GF-D8 (cell line): ENCODE results near the gene EZH1.
"Not testable (repeated sequence)": the region's sequence is repeated elsewhere in the genome, so short reads cannot be mapped to it uniquely, and the experiment has no call there.

Experiments
- DNase-seq: peaks from one replicate; lab custom pipeline; 2025; lab: John Stamatoyannopoulos, UW

Gene EZH1

DNA sequence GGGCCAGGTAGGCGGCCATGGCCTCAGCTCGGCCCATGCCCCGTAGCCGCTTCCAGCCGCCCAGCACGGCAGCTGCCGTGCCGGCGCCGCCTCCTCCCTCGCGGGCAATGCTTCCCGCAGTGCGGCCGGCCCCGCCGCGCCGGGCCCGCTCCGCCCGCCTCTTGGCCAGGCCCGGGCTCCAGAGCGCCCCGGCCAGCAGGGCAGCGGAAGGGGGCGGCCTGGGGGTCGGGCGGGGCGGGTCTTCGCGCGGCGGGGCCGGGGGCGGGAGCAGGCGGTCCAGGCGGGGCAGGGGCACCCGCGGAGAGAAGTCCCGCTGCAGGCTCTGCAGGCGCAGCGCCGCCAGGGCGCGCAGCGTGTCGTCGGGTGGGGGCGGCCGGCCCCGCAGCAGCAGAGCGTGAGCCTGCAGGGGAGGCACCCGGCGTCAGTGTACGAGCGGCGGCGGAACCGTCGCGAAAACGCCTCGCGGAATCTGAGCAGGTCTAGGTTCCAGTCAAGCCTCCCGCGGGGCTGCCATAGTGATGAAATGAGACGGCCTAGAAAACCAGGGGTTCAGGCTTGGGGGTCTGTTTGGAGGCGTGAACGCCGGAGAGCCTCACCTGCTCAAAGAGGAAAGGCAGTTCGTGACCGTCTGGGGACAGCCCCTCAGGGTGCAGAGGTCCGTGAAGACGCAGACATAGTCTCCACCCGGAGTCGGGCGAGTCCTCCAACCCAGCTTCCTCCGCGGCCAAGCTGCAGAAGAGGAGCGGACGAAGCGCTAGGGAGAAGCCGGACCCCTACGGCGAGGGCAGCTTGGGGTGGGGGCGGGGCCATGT lies 74.7 kb downstream of the EZH1 start:
- DNase-seq, result no peak

DNA sequence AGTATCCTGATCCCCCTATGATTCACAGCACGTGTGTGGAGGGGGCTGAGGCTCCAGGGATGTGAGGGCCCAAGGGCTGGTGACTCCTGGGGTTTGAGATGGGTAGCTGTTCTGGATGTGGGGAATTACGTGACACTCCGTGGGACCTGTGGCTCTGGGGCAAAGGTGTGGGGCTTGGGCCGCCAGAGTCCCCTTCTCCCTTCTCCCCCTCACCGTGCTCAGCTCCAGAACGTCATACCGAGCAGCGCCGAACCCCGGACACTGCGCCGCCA lies 75.2 kb downstream of the EZH1 start:
- DNase-seq, result no peak

DNA sequence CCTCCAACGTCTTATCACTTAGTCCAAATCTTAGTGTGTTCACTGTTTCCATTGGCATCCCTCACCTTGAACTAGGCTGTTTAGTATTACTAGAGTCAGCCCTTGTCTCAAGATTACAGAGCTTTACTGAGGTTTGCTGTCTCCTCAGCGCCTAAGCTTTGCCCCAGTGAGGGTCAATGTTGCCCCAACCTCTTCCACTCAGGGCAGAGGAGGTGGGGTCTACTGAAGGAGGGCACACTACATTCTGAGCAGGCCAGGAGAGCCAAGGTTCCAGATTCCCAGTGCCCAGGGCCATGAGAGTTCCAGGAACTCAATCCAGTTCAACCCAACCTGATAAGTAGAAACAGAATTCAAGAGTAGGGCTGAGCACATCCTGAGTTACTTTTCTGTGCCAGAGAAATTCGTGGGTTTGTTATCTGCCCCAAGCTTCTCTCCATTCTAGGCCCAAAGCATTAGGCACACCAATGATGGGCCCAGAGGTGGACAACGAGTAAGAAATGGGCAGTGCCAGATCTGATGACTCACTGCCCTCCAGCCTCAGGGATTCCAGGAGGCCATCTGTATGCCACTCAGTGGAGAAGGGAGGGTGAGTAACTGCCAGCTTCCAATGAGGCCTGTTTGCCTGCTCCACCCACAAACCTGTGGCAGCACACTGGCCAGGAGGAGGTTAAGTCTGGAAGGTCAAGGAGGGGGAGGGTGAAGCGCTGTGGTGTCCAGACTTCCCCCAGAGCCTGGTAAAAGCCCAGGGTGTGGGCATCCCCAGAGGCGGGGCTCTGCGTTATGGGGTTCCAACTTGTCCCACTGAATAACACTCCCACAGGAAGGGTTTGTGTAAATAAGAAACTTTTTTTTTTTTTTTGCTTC lies 77.5 kb downstream of the EZH1 start:
- DNase-seq, result no peak

DNA sequence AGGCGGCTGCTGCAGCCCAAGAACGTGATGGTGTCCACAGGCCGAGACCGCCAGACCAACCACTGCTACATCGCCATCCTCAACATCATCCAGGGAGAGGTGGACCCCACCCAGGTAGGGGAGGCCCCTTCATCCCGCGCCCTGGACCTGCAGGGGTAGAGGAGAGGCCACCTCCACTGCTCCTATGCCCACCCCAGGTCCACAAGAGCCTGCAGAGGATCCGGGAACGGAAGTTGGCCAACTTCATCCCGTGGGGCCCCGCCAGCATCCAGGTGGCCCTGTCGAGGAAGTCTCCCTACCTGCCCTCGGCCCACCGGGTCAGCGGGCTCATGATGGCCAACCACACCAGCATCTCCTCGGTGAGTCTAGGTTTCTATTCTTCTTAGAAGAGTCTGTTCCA lies 78.7 kb downstream of the EZH1 start:
- not testable (repeated sequence) for DNase-seq

DNA sequence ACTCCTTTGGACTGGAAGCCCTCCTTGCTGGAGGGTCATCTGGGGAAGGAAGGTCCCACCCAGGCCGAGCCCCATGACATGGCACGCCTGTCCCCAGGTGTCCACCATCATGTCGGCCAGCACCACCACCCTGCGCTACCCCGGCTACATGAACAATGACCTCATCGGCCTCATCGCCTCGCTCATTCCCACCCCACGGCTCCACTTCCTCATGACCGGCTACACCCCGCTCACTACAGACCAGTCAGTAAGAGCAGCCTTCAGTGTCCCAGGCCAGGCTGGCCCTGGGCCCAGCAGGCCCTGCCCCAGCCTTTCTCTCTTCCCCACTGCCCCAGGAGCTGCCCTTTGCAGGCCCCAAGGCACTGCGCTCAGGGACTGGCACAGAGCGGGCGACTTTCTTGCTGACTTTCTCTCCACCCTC lies 79.2 kb downstream of the EZH1 start:
- no peak for DNase-seq

DNA sequence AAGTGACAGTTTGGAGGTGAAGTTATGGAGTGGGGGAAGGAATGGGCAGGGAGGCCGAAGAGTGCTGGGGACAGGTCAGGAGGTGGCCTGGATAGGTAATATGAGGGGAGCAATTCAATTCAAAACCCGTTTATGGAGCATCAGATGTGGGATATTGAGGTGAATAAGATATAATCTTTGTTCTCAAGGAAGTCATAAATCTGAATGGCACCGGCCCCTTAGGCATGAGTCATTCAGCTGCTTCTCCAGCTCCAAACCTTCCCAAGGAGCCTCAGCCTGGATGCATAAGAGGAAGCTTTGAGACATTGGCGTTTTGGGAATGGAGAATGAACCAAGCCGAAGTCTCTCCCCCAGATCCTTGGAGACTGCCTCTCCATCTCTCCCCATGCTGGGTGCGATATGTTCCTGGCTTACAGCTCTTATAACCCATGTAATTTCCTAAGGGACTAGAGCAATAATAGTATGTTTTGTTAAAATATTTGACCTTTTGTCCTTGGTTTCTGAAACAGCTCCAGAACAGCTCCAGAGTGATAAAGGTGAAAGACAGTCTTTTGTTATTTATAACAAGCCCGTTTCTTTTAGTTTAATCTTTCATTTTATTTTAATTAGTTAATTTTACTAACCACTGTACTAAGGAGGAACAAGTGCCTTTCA lies 84.0 kb downstream of the EZH1 start:
- DNase-seq, result no peak

DNA sequence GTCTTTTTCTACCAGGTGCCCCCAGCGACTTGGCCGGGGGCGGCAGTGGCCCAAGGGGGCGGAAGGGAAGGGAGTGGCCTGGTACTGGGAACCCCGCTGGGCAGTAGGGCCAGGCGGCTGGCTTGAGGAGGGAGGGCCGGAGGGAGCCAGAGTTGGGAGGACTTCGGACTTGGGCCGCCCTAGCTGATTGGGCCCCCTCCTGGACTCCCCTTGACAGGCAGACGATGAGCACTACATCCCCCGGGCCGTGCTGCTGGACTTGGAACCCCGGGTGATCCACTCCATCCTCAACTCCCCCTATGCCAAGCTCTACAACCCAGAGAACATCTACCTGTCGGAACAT lies 84.9 kb downstream of the EZH1 start:
- not testable (repeated sequence) for DNase-seq

DNA sequence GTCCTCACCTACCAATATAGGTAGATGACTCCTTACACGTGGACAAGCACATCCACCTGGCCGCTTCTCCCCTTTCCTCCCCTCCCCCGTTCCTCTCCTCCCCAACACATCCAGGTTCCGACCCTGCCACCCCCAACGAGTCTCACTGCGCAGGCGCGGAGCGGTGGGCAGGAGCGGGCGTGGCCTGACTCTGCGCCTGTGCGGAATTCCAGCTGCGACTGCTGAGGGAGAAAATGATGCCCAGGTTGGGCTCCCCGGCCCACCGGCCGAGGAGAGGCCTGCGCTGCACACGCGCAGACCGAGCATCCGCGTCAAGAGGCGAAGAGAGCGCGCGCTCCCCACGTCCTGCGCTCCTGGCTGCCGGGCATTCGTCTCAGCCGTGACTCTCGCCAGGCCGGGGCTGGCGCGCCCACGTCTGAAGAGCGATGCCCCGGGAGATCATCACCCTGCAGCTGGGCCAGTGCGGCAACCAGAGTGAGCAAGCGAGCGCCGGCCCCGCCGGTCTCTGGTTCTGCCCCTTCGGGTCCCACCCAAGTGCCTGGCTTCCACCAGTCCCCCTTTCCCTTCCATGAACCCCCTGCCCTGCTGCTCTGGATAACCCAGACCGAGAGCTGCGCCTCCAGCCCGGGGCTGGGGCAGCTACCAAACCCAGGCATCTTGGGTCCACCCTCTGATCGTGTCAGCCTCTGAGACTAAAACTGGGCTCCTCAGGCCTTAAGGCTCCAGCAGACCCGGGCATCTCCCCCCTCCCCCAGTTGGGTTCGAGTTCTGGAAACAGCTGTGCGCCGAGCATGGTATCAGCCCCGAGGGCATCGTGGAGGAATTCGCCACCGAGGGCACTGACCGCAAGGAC lies 85.5 kb downstream of the EZH1 start, which contains the start of gene TUBG2:
Gene TUBG2, plus strand, starts transcription at position 206 of the 853 bp plus-strand sequence. Its CDS starts 220 bp downstream, at position 426.
- no peak for DNase-seq

DNA sequence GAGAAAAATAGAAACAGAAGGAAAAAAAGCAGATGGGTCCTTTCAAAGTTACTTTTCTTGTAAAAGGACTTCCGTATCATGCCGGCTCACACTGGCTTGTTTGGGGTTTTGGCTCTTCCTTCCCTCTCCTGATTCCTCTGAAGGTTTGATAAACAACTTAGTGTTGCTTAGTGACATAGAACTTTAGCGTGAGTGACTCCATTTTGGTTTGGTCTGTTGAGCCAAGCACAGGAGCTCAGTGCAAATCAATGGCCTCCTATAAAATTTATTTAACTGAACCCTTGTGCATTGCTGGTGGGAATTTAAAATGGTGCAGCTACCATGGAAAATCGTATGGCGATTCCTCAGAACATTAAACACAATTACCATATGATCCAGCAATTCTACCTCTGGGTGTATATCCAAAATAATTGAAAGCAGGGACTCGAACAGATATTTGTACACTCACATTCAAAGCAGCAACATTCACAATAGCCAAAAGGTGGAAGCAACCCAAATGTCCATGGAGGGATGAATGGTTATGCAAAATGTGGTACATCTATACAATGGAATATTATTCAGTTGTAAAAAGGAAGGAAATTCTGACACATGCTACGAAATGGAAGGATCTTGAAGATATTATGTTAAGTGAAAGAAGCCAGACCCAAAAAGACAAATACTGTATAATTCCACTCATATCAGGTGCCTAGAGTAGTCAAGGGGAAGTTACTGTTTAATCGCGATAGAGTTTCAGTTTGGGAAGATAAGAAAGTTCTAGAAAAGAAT lies 86.8 kb downstream of the EZH1 start:
- no peak for DNase-seq

DNA sequence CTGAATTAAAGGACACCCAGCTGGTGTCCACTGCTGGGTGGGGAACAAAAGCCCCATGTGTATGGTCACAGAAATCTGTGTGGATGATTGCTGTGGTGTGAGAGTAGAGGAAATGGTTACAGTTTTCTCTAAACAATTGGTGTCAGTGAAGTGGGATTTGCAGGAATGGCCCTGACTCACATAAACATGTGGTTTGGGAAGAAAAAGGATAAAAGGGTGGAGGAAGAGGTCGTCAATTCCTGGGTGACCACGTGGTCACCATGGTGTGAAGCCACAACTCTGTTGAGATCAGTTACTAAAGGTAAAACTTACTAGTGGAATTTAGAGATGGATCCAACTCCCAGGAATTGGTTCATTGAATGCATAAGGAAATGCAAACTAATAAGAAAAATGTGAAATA lies 89.3 kb downstream of the EZH1 start:
- no peak for DNase-seq

DNA sequence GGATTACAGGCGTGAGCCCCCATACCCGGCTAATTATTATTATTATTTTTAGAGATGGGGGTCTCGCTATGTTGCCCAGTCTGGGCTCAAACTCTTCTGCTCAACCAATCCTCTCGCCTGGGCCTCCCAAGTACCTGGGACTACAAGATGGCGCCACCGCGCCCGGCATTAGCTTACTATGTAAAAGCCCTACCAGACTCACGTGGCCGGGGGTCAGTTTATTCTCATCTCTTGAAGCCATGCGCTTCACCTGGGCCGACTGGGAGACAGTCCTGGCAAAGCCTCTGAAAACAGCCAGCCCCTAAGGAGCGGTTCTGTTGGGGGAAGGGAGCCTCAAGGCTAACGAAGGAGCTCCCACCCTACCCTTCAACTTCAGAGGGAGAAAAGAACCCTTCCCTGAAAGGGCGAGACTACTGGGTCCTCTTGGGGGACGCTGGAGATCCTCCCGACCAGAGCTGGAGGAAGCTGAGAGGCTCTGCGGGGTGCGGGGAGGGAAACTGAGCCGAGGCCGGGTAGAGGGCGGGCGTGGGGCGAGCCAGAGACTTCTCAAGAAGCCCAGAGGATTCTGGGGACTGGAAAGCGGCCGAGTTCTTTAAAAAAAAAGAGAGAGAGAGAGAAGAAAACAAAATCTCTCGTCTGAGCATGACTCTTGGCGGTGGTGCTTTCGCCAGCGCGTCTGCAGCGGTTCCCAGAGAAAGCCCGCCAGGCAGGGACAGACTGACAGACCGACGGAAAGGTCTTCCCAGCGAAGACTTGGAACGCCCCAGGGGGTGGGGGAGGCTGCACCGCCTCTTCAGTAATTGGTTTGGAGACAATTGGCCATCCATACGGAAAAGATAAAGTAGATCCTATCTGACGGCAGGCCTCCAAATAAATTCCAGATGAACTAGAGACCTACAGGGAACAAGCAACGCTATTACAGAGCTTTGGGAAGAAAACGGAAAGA lies 91.4 kb downstream of the EZH1 start:
- DNase-seq, result no peak

DNA sequence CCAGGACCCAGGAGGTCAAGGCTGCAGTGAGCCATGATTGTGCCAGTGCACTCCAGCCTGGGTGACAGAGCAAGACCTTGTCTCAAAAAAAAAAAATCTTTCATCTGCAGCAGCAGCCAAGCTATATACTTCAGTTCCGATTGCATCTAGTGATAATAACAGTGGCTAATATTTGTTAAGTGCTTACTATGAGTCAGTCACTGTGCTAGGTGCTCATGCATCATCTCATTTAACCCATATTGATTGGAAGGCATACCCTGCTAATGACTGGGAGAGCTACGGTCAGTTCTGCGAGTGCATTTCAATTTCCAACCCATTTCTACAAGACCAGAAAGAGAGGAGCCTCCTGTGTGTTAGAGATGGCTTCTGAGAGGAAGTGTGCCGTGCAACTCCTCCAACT lies 93.4 kb downstream of the EZH1 start:
- DNase-seq, result no peak
